D721Med (cell line): Measurements from ENCODE around the gene TIGD1.
"Not testable (repeated sequence)": the region's sequence is repeated elsewhere in the genome, so short reads cannot be mapped to it uniquely, and the experiment has no call there.

Source experiments
- DNase-seq: peaks from one replicate; pipeline ENCODE4 v3.0.0; 2011; ENCODE audit warnings: low spot score; ENCODE audit not compliant: insufficient read length
- FAIRE-seq: peaks from 2 replicates; lab custom pipeline; 2011; peaks lifted over from hg19 to GRCh38; lab: Jason Lieb, UNC
- CTCF ChIP-seq: IDR thresholded peaks from 2 replicates; pipeline ENCODE4 v1.5.1; 2012; ENCODE audit warnings: mild to moderate bottlenecking, control low read depth; ENCODE audit not compliant: insufficient read depth; ENCODE audit errors: missing control alignments

Gene TIGD1

GRCh38 chr2:232538671-232539070 is 11.7 kb downstream of the TIGD1 start:
- no peak for TF ChIP-seq CTCF
- DNase-seq (peak; percentile 13), FAIRE-seq (no peak)

- no peak for FAIRE-seq
Observed at GRCh38 chr2:232537499-232537898, 12.9 kb downstream of the TIGD1 start.

GRCh38 chr2:232537079-232537478 is 13.3 kb downstream of the TIGD1 start:
- FAIRE-seq (no peak), DNase-seq (no peak)
- TF ChIP-seq CTCF, result peak; percentile 34

More at GRCh38 chr2:232537499-232537898, 12.9 kb downstream of the TIGD1 start:
- TF ChIP-seq CTCF, result no peak
- DNase-seq, result no peak

- FAIRE-seq, result no peak
- TF ChIP-seq CTCF, result no peak
- DNase-seq, result no peak
Observed at GRCh38 chr2:232535761-232536530, 14.4 kb downstream of the TIGD1 start.

- no peak for TF ChIP-seq CTCF
- FAIRE-seq (no peak), DNase-seq (no peak)
Observed at GRCh38 chr2:232534940-232535651, 15.3 kb downstream of the TIGD1 start.

- no peak for FAIRE-seq
- no peak for DNase-seq
- no peak for TF ChIP-seq CTCF
Observed at GRCh38 chr2:232533944-232534710, 16.2 kb downstream of the TIGD1 start.

- not testable (repeated sequence) for FAIRE-seq, DNase-seq
Observed at GRCh38 chr2:232532821-232533220, 17.5 kb downstream of the TIGD1 start.
